GM12874 (cell line): ENCODE results near the gene OR5K2.

Source experiments
- CTCF ChIP-seq: IDR thresholded peaks from 2 replicates; pipeline ENCODE4 v1.5.1; 2011; ENCODE audit warnings: low read depth, mild to moderate bottlenecking, control low read depth, low read length, moderate library complexity; ENCODE audit not compliant: insufficient read depth

OR5K2 gene

GRCh38 chr3:98521897-98522543, 24.5 kb downstream of the OR5K2 start:
- no peak for TF ChIP-seq CTCF

- no peak for TF ChIP-seq CTCF
Observed at GRCh38 chr3:98522544-98523281, 25.2 kb downstream of the OR5K2 start, which contains the start of gene CLDND1. Gene CLDND1, minus strand, starts transcription at chr3:98522902. Its CDS starts 1,478 bp downstream, at chr3:98521424.

- no peak for TF ChIP-seq CTCF
Observed at GRCh38 chr3:98525494-98525893, 28.0 kb downstream of the OR5K2 start.

GRCh38 chr3:98528474-98529346, 31.2 kb downstream of the OR5K2 start:
- no peak for TF ChIP-seq CTCF

GRCh38 chr3:98529856-98530459, 32.5 kb downstream of the OR5K2 start:
- no peak for TF ChIP-seq CTCF

GRCh38 chr3:98530676-98531075, 33.2 kb downstream of the OR5K2 start:
- TF ChIP-seq CTCF, result no peak
